ENCODE results near the gene MON1A.

MON1A gene

GRCh38 chr3:49886922-49887265 lies 42.7 kb downstream of the MON1A start:
- DNase-seq: no peak

- DNase-seq: no peak
Observed at GRCh38 chr3:49883998-49884397, 45.6 kb downstream of the MON1A start.

- no peak for DNase-seq
Observed at GRCh38 chr3:49882166-49882565, 47.4 kb downstream of the MON1A start.

GRCh38 chr3:49880581-49881315 lies 48.9 kb downstream of the MON1A start:
- no peak for DNase-seq

- no peak for DNase-seq
Observed at GRCh38 chr3:49879721-49880120, 49.9 kb downstream of the MON1A start.

GRCh38 chr3:49878686-49879085 lies 50.9 kb downstream of the MON1A start:
- no peak for DNase-seq

GRCh38 chr3:49877716-49878115 lies 51.9 kb downstream of the MON1A start:
- DNase-seq: no peak

- DNase-seq: no peak
Observed at GRCh38 chr3:49876567-49876966, 53.0 kb downstream of the MON1A start.

GRCh38 chr3:49873623-49874022 lies 56.0 kb downstream of the MON1A start:
- DNase-seq: no peak

GRCh38 chr3:49872801-49873281 lies 56.8 kb downstream of the MON1A start:
- no peak for DNase-seq

GRCh38 chr3:49871531-49872153 lies 58.0 kb downstream of the MON1A start:
- no peak for DNase-seq

GRCh38 chr3:49869525-49870126 lies 60.0 kb downstream of the MON1A start, which contains the start of gene CAMKV:
Gene CAMKV (minus strand): TSS chr3:49869906. CDS start chr3:49862388, 7,518 bp downstream.
- DNase-seq: no peak

GRCh38 chr3:49868862-49869466 lies 60.6 kb downstream of the MON1A start:
- no peak for DNase-seq

- DNase-seq: peak; percentile 55
Observed at GRCh38 chr3:49867871-49868321, 61.7 kb downstream of the MON1A start.

GRCh38 chr3:49867400-49867799 lies 62.2 kb downstream of the MON1A start:
- DNase-seq: no peak

GRCh38 chr3:49865198-49865784 lies 64.3 kb downstream of the MON1A start:
- DNase-seq: no peak

GRCh38 chr3:49864505-49864904 lies 65.1 kb downstream of the MON1A start:
- no peak for DNase-seq

- DNase-seq: no peak
Observed at GRCh38 chr3:49859576-49860305, 69.9 kb downstream of the MON1A start.
